ENCODE measurements around the gene DAG1. TPM values are rescaled to one million over a fixed set of nuclear protein-coding genes. Genes with fewer than 3 reads are reported as not detected.
"Not testable (repeated sequence)": the region's sequence is repeated elsewhere in the genome, so short reads cannot be mapped to it uniquely, and the experiment has no call there.

The DAG1 gene
- total RNA-seq, 2 donors from 2014 or later, result 46.8 to 57.9 TPM

DNA sequence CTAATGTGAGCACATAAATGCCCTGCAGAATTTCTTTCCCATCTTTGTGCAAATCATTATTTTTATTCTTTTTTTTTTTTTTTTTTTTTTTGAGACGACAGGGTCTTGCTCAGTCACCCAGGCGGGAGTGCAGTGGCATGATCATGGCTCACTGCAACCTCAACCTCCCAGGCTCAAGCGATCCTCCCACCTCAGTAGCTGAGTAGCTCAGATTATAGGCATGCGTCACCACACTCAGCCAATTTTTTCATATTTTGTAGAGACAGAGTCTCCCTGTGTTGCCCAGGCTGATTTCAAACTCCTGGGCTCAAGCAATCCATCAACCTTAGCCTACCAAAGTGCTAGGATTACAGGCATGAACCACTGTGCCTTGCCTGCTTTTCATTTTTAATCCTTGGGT is 22.9 kb downstream of the DAG1 start:
- peaks cover 0 to 4% of the 10 kb centered on the region in 2 donors for H3K36me3 ChIP-seq (replicated peaks in 1 of 2; ENCODE audit: insufficient read depth in 1 of 2, low read depth in 2 of 2)
- intact Hi-C loops (cut with DNase I), result no loop called here
- peaks cover 40% of the 10 kb centered on the region for H3K4me1 ChIP-seq
- no peak overlapping the region for H3K4me3 ChIP-seq
- H3K27ac ChIP-seq, result peak overlapping the region in 1 of 4 donors; percentile 4
- TF ChIP-seq POLR2A (IDR thresholded peaks at IDR 0.05), result no peak
- TF ChIP-seq, protein P1, sequence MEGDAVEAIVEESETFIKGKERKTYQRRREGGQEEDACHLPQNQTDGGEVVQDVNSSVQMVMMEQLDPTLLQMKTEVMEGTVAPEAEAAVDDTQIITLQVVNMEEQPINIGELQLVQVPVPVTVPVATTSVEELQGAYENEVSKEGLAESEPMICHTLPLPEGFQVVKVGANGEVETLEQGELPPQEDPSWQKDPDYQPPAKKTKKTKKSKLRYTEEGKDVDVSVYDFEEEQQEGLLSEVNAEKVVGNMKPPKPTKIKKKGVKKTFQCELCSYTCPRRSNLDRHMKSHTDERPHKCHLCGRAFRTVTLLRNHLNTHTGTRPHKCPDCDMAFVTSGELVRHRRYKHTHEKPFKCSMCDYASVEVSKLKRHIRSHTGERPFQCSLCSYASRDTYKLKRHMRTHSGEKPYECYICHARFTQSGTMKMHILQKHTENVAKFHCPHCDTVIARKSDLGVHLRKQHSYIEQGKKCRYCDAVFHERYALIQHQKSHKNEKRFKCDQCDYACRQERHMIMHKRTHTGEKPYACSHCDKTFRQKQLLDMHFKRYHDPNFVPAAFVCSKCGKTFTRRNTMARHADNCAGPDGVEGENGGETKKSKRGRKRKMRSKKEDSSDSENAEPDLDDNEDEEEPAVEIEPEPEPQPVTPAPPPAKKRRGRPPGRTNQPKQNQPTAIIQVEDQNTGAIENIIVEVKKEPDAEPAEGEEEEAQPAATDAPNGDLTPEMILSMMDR (IDR thresholded peaks at IDR 0.05), result no peak
- ATAC-seq (no peak), DNase-seq (no peak)
- no peaks in the 10 kb centered on the region for H3K9me3 ChIP-seq
- 88 to 92% methylated on average over 4 of the region's 4 CpGs for WGBS, 2 donors
- H3K27me3 ChIP-seq, result no peaks in the 10 kb centered on the region

DNA sequence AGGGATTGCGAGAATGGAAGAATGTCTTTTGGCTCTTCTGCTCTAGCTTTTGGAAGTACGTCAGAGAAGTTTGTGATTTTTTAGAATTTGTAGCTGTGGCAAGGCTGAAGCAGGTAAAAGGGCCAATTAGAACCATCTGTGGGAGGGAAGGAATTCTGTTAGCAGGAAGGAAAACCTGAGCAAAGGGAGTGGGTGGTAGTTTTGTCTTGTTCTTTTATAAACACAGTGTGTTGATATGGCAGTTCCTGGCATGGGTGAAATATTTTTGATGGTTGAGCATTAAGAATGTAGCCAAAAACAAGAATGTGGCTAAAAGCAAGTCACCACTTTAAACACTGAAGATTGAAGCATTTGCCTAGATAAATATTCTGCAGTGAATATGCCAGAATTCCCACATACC is 23.8 kb downstream of the DAG1 start:
- no peak for ATAC-seq
- DNase-seq, result no peak
- no peaks in the 10 kb centered on the region for H3K27me3 ChIP-seq
- no peaks in the 10 kb centered on the region for H3K9me3 ChIP-seq
- intact Hi-C loops (cut with DNase I), result no loop called here
- peaks cover 38% of the 10 kb centered on the region for H3K4me1 ChIP-seq
- TF ChIP-seq POLR2A (IDR thresholded peaks at IDR 0.05), result no peak
- TF ChIP-seq, protein P1 (IDR thresholded peaks at IDR 0.05), result no peak
- 78 to 79% methylated on average over 2 of the region's 2 CpGs for WGBS, 2 donors
- no peak overlapping the region for H3K4me3 ChIP-seq
- H3K36me3 ChIP-seq (replicated peaks in 1 of 2; ENCODE audit: insufficient read depth in 1 of 2, low read depth in 2 of 2), result peaks cover 0 to 4% of the 10 kb centered on the region in 2 donors
- H3K27ac ChIP-seq, result peak overlapping the region in 2 of 4 donors; percentile 4 to 18

DNA sequence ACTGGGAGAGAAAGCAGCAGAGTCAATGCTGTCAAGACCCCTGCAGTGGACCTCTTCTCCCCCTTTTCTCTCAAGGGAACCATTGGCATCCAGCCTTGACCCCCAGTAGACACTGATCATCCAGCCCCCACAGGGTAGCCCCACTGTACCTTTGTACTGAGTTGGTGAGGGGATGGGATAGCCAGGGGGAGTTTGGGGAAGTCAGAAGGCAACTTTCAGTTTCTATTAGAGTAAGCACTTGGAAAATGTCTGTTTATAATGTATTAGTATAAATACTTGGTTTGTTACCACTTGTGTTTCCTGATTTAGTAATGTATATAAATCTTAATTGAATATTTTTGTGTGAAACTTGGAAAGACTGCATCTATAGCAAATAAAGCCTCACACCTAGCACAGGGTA is 25.0 kb downstream of the DAG1 start:
- ATAC-seq, result no peak

DNA sequence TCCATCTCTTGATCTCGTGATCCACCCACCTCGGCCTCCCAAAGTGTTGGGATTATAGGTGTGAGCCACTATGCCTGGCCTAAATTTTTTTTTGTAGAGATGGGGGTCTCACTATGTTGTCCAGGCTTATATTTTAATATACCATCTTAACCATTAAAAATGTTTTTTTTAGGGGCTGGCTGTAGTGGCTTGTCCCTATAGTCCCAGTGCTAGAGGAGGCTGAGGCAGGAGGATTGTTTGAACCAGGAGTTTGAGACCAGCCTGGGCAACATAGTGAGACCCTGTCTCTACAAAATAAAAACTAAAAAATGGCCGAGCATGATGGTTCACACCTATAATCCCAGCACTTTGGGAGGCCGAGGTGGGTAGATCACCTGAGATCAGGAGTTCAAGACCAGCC is 26.8 kb downstream of the DAG1 start:
- DNase-seq; H3K4me3 ChIP-seq; intact Hi-C loops (cut with DNase I); ATAC-seq; H3K36me3 ChIP-seq (replicated peaks in 1 of 2; ENCODE audit: insufficient read depth in 1 of 2, low read depth in 2 of 2); H3K27me3 ChIP-seq; H3K9me3 ChIP-seq: not testable (repeated sequence)
- H3K27ac ChIP-seq, result peak overlapping the region in 1 of 4 donors; percentile 32
- 89 to 94% methylated on average over 4 of the region's 4 CpGs for WGBS, 2 donors
- H3K4me1 ChIP-seq, result peaks cover 60% of the 10 kb centered on the region

More for the DNA sequence above, 25.0 kb downstream of the DAG1 start:
- Histone ChIP-seq H3K4me1 (peaks cover 45% of the 10 kb centered on the region), H3K27me3 (no peaks in the 10 kb centered on the region), H3K36me3 (replicated peaks in 1 of 2; ENCODE audit: insufficient read depth in 1 of 2, low read depth in 2 of 2) (no peaks in the 10 kb centered on the region), H3K27ac (peak overlapping the region in 1 of 4 donors; percentile 32), H3K9me3 (no peaks in the 10 kb centered on the region), H3K4me3 (no peak overlapping the region)
- DNase-seq, result no peak
- no peak for TF ChIP-seq POLR2A (IDR thresholded peaks at IDR 0.05)
- TF ChIP-seq, protein P1 (IDR thresholded peaks at IDR 0.05), result no peak
- intact Hi-C loops (cut with DNase I), result no loop called here

DNA sequence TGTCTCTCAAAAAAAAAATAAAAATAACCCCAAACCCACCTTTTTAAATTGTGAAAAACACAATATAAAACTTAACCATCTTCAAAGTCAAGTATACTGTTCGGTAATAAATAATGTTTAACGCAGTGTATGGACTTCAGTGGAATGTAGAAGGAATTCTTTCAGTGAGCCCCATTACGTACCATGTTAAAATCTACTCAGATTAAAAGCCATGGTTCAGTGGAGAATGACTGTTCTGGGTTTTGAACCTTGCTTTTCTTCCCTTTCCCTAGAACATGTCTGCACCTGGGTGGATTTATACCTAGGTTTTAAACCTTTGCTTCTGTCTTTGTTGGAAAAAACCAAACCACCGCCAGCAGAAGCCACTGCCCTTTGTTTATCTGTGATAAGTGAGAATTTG is 27.5 kb downstream of the DAG1 start:
- H3K4me3 ChIP-seq, result no peak overlapping the region
- peaks cover 60% of the 10 kb centered on the region for H3K4me1 ChIP-seq
- DNase-seq (no peak), ATAC-seq (no peak)
- no peaks in the 10 kb centered on the region for H3K27me3 ChIP-seq
- TF ChIP-seq POLR2A (IDR thresholded peaks at IDR 0.05), result no peak
- TF ChIP-seq, protein P1 (IDR thresholded peaks at IDR 0.05), result no peak
- H3K27ac ChIP-seq, result peak overlapping the region; percentile 45 to 76 (median 58)
- H3K36me3 ChIP-seq (replicated peaks in 1 of 2; ENCODE audit: insufficient read depth in 1 of 2, low read depth in 2 of 2), result no peaks in the 10 kb centered on the region
- WGBS, 2 donors, result 61 to 65% methylated on average over 4 of the region's 4 CpGs
- no peaks in the 10 kb centered on the region for H3K9me3 ChIP-seq
- intact Hi-C loops (cut with DNase I), result no loop called here

All from body of pancreas (tissue), 4 donors.